Measurements from ENCODE around the gene PHAX.
"Not testable (repeated sequence)": the region's sequence is repeated elsewhere in the genome, so short reads cannot be mapped to it uniquely, and the experiment has no call there.

Gene PHAX

DNA sequence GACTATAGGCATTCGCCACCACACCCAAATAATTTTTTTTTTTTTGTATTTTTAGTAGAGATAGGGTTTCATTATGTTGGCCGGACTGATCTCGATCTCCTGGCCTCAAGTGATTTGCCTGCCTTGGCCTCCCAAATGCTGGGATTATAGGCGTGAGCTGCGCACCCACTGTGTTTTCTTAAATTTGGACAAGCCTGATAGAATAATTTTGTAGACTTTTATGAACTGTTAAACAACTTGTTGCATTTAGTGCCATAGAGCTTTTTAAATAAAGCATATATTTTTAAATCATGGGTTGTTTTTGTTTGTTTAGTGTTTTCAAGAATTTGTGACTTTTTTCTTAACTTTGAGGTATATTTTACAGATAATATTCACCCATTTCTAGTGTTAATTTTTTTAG is 4.8 kb downstream of the PHAX start:
- no peak for DNase-seq

GRCh38 chr5:126610160-126610559 is 9.4 kb downstream of the PHAX start:
- peak; percentile 52 for DNase-seq

- no peak for DNase-seq
Observed at GRCh38 chr5:126610616-126611015, 9.9 kb downstream of the PHAX start.

DNA sequence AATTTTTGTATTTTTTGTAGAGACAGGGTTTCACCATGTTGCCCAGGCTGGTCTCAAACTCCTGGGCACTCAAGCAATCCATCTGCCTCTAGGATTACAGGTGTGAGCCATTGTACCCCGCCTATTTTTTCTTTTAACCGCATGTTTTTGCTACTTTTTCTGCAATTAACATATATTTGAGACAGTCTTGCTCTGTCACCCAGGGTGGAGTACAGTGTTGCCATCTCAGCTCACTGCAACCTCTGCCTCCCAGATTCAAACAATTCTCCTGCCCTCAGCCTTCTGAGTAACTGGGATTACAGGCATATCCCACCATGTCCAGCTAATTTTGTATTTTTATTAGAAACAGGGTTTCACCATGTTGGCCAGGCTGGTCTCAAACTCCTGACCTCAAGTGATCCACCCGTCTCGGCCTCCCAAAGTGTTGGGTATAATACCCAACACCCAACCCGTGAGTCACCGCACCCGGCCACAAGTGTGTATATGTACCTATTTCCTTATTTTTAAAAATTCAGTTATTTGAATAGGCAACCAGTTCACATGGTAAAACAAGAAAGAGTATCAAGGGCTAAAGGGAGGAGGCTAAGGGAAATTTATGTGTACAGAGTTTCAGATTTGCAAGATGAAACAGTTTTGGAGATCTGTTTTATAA is 13.3 kb downstream of the PHAX start:
- no peak for DNase-seq

GRCh38 chr5:126615286-126615685 is 14.5 kb downstream of the PHAX start:
- no peak for DNase-seq

DNA sequence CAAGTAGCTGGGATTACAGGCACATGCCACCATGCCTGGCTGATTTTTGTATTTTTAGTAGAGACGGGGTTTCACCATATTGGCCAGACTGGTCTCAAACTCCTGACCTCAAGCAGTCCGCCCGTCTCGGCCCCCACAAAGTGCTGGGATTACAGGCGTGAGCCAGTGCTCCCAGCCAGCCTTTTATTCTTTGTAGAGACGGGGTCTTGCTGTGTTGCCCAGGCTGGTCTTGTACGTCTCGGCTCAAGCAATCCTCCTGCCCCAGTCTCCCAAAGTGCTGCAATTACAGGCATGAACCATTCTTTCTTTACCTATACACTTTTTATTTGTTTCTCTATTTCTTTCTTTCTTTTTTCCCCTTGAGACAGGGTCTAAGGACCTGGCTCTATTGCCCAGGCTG is 16.9 kb downstream of the PHAX start:
- DNase-seq: not testable (repeated sequence)

DNA sequence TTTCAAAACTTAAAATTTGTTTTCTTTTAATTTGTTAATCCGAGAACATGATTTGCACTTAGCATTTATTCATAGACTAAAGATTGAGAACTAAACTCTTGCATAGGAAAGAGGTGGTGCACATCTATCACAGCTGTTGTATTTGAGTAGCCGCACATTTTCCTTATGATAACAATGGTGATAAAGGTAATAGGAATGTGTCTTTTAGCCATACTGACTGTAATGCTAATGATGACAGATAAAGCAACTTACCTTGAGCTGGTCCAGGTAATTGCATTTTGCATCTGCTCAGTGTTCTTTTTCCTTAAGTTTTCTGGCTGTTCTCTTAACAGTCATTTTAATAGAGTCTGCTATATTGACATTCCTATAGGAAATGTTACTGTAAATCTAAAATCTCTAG is 19.0 kb downstream of the PHAX start:
- DNase-seq: no peak

- no peak for DNase-seq
Observed at GRCh38 chr5:126624534-126624933, 23.8 kb downstream of the PHAX start.

DNA sequence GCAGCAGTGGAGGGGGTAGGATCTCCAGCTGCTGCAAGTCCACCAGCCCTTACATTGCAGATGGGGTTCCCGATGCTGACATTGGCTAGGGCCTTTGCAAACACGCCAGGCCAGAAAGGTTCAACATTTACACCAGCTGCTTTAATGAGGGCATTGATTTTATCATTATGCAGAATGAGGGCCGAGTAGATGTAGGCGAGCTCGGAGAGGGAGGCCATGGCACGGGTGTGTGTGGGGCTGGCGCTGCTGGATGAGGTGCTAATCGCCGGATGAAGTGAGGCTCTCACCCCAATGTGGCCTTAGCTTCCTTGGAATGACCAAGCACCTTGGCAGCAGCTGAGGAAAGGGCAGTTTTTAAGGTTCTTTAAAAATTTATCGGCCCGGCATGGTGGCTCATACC is 27.4 kb downstream of the PHAX start:
- no peak for DNase-seq

DNA sequence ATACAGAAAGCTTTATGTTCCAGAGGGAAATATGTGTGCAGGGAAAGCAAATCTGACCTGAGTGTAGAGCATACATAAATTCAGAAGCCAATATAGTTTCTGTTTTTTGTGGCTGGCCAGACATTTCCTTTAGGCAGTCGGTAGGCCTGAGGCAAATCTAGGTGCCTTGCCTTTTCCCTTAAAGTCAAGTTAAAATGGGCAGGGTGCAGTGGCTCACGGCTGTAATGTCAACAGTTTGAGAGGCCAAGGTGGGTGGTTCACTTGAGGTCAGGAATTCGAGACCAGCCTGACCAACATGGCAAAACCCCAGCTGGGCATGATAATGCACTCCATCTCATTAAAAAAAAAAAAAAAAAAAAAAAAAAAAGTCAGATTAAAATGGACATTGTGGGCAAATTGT is 31.2 kb downstream of the PHAX start:
- DNase-seq: no peak

DNA sequence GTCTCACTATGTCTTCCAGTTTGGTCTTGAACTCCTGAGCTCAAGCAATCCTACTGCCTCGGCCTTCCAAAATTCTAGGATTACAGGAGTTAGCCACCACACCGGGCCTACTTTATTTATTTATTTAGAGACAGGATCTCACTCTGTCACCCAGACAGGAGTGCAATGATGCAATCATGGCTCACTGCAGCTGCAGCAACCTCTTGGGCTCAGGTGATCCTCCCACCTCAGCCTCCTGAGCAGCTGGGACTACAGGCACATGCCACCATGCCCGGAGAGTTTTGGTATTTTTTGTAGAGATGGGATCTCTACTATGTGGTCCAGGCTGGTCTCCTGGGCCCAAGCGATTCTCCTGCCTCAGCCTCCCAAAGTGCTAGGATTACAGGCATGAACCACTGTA is 32.8 kb downstream of the PHAX start:
- no peak for DNase-seq

- DNase-seq: no peak
Observed at GRCh38 chr5:126635585-126635984, 34.8 kb downstream of the PHAX start.

DNA sequence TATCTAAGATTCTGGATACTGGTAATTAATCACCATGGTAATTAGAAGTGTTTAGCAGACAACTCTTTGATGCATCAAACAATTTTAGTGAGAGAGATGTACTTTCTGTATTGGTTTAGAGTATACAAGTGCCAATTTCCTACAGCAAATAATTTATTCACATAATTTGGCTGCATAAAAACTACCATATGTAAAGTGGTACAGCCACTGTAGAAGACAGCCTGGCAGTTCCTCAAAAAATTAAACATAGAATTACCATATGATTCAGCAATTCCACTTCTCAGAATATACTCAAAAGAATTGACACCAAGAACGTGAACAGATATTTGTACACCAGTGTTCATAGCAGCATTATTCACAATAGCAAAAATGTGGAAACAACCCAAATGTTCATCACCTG is 36.2 kb downstream of the PHAX start:
- DNase-seq: no peak

DNA sequence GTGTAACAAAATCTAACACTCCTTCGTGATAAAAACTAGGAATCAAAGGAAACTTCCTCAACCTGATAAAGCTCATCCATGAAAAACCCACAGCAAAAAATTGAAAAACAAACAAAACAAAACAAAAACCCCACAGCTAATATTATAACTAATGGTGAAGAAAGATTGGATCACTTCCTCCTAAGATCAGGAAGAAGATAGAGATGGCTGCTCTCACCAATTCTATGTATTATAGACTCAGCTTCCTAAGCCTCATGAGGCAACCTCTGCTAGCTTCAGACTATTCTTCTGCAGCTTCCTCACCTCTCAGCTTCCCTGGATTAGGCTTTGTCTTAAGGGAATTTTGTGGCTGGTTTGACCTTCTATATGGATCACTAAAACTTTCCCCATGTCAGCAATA is 40.1 kb downstream of the PHAX start:
- DNase-seq: peak; percentile 11

- no peak for DNase-seq
Observed at GRCh38 chr5:126641387-126641786, 40.6 kb downstream of the PHAX start.

DNA sequence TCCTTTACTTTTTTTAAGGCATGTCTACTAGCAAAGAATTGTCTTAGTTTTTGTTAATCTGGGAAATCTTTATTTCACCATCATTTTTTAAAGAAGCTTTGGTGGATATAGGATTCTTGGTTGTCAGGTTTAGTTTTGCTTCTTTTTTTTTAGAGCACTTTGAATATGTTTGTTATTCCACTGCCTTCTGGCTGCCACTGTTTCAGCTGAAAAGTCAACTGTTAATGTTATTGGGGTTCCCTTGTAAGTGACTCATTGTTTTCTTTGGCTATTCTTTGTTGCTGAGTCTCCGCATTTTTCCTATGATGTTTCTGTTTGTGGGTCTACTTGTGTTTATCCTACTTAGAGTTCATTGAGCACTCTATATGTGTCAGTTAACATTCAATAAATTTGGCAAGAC is 44.4 kb downstream of the PHAX start:
- DNase-seq: no peak

DNA sequence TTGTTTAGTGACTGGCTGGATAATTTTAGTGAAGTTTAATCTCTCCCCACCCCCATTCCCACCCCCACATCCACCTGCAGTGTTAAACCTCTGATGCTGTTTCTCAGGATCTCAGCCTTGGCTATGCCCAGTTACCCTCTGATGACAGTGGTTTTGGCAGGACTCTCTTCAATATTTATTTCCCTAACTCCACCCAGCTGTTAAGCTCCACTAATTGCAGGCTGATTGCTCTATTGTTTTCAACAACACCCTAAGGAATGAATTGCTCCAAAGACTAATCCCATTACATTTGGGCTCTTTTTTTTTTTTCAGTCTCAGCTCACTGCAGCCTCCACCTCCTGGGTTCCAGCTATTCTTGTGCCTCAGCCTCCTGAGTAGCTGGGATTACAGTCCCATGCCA is 46.3 kb downstream of the PHAX start:
- DNase-seq: no peak

DNA sequence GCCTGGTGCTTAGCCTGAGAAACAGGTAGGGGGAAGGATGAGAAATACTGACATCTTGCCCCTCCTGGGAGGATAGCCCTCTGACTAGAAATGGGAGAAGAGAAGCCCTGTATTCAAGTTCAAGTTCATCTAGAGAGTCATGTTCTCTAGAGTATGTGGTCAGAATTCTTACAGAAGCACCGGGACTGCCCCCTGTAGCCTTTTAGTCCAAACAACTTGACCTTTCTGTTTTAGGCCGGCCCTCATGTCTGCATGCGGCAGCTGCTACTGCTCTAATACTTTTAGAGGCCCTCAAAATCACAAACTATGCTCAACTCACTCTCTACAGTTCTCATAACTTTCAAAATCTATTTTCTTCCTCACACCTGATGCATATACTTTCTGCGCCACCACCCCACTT is 47.7 kb downstream of the PHAX start:
- no peak for DNase-seq

- not testable (repeated sequence) for DNase-seq
Observed at GRCh38 chr5:126649057-126649456, 48.3 kb downstream of the PHAX start.

DNA sequence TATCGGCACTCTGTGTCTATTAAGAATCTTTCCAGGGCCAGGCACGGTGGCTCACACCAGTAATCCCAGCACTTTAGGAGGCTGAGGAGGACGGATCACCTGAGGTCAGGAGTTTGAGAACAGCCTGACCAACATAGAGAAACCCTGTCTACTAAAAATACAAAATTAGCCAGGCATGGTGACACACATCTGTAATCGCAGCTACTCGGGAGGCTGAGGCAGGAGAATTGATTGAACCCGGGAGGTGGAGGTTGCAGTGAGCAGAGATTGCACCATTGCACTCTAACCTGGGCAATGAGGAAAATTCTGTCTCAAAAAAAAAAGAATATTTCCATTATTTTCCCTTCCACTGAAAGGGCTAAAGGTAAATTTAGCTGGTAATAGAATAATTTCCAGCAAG is 49.0 kb downstream of the PHAX start:
- not testable (repeated sequence) for DNase-seq

GRCh38 chr5:126650463-126650862 is 49.7 kb downstream of the PHAX start:
- DNase-seq: no peak

DNA sequence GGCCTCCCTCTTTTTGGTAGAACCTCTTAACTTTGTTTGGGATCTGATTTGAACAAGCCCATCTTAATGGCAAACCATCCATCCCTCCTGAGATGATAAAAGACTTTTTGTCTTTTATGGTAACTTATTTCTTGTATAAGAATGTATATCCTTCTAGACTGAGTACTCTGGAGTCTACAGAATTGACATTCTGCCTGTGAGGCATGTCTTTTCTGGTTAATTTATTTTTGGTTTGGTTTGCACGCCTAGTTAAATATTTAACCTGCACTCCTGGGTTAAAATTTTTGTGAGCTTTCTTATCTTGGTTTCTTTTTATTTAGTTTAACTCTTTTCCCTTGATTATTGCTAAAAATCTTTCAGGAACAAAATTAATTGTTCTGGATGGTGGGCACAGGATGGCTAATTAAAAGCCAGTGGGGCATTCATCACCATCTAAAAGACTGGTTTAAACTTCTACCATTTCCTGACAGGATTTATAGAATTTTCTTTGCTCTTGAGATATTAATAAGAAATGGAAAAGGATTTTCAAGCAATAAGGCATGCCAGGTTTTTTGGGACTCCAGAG is 50.3 kb downstream of the PHAX start:
- no peak for DNase-seq

DNA sequence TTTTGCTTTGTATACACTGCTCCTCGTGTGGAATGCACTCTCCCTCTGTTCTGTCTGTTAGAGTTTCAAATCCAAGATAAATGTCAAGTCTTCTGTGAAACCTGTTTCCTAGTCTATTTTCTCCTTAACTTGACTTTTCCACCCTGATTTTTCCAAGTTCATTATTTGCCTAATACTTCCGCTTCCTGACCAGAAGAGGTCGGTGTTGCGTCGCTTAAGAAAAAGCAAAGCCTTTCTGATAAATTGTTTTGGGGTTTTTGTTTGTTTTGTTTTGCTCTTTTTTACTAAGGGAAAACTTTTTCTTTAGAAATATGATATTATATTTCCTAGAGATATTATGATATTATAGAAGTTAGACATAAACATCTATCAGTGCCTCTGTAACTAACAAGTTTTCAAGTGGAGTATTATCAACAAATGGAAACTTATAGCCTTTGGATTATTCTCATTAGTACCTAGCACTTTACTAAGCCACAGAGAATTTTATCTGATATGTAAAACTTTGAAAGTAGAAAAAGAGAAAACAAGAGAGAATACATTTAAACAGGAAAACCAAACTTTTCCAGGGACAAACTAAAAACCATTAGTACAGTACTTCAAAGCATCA is 55.8 kb downstream of the PHAX start:
- DNase-seq: peak; percentile 73

- no peak for DNase-seq
Observed at GRCh38 chr5:126658561-126658960, 57.8 kb downstream of the PHAX start.

All from hematopoietic multipotent progenitor cell treated with erythropoietin and hydrocortisone succinate and interleukin-3 and kit ligand, for 4 days (in vitro differentiated cells).